ENCODE results near the gene ANKRD53. TPM values are rescaled to one million over a fixed set of nuclear protein-coding genes. Genes with fewer than 3 reads are reported as not detected.
"Not testable (repeated sequence)": the region's sequence is repeated elsewhere in the genome, so short reads cannot be mapped to it uniquely, and the experiment has no call there.

Gene ANKRD53
- total RNA-seq, 2 donors from 2014 or later, result 0.36 to 0.74 TPM

DNA sequence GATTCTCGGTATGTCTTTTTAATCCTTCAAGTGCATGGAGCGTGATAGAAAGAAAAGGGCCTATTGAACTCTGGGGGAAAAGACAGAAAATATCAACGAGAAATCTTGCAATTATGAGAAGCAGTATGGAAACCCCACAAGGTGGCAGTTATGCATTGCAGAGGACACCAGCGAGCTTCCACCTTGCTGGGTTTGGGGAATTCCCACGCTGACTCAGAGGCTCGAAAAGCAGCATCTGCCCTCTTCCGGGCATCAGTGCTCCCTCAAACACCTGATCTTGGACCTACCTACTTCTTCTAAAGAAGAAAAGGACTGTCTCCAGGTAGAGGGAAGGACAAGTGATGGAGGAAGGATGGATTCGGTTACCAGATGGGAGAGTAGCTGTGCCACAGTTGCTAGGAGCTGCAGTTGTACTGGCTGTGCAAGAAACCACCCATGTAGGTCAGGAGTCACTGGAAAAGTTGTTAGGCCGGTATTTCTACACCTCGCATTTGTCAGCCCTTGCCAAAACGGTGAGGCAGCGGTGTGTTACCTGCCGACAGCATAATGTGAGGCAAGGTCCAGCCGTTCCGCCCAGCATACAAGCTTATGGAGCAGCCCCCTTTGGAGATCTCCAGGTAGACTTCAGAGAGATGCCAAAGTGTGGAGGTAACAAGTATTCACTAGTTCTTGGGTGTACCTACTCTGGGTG is 45.3 kb downstream of the ANKRD53 start:
- H3K4me1 ChIP-seq (replicated peaks); H3K27me3 ChIP-seq (replicated peaks; ENCODE audit: insufficient read depth); H3K9me3 ChIP-seq; H3K36me3 ChIP-seq; intact Hi-C loops (cut with DNase I): not testable (repeated sequence)
- peak overlapping the region in 1 of 2 donors; percentile 54 for H3K27ac ChIP-seq
- TF ChIP-seq, protein P1, sequence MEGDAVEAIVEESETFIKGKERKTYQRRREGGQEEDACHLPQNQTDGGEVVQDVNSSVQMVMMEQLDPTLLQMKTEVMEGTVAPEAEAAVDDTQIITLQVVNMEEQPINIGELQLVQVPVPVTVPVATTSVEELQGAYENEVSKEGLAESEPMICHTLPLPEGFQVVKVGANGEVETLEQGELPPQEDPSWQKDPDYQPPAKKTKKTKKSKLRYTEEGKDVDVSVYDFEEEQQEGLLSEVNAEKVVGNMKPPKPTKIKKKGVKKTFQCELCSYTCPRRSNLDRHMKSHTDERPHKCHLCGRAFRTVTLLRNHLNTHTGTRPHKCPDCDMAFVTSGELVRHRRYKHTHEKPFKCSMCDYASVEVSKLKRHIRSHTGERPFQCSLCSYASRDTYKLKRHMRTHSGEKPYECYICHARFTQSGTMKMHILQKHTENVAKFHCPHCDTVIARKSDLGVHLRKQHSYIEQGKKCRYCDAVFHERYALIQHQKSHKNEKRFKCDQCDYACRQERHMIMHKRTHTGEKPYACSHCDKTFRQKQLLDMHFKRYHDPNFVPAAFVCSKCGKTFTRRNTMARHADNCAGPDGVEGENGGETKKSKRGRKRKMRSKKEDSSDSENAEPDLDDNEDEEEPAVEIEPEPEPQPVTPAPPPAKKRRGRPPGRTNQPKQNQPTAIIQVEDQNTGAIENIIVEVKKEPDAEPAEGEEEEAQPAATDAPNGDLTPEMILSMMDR (IDR thresholded peaks at IDR 0.05), result peak in 2 of 4 experiments; percentile 45 to 51
- TF ChIP-seq POLR2AphosphoS5 (IDR thresholded peaks at IDR 0.05), result peak; percentile 85
- DNase-seq (ENCODE audit: low spot score), result peak; percentile 80
- WGBS, result 35% methylated on average over 15 of the region's 15 CpGs
- H3K4me3 ChIP-seq, result peak overlapping the region in 1 of 2 donors; percentile 18

Small RNAs within 50 kb of the gene (small RNA-seq; reads per million reads assigned to genes)
- 0 reads per million in 2 donors for gene RN7SL160P

Other genes starting within 250 kb of the ANKRD53 start
- gene ADD2, start 210.4 kb upstream of the ANKRD53 start, total RNA-seq, result 1 to 10 TPM in 1 of 2 donors, under 1 TPM in 1; 0.32 to 3.1 TPM
- gene FIGLA, start 188.0 kb upstream of the ANKRD53 start, total RNA-seq, result not detected
- gene CLEC4F, start 158.0 kb upstream of the ANKRD53 start, total RNA-seq, result under 1 TPM in 1 of 2 donors, not detected in 1; 0.23 TPM
- gene CD207, start 142.8 kb upstream of the ANKRD53 start, total RNA-seq, result under 1 TPM; 0.23 to 0.28 TPM
- under 1 TPM; 0.18 to 0.97 TPM for gene VAX2, start 78.1 kb upstream of the ANKRD53 start, total RNA-seq
- 1 to 10 TPM in 1 of 2 donors, not detected in 1; 1.2 TPM for gene ATP6V1B1, start 42.7 kb upstream of the ANKRD53 start, total RNA-seq
- 10 to 100 TPM; 41.4 to 45.2 TPM for gene TEX261, start 16.2 kb downstream of the ANKRD53 start, total RNA-seq
- 10 to 100 TPM; 56.4 to 58.5 TPM for gene NAGK, start 90.0 kb downstream of the ANKRD53 start, total RNA-seq
- 10 to 100 TPM; 18.2 to 41.4 TPM for gene MCEE, start 151.6 kb downstream of the ANKRD53 start, total RNA-seq
- 10 to 100 TPM; 20.2 to 25.9 TPM for gene MPHOSPH10, start 152.0 kb downstream of the ANKRD53 start, total RNA-seq
- 10 to 100 TPM in 1 of 2 donors, 1 to 10 TPM in 1; 5.9 to 12.8 TPM for gene PAIP2B, start 248.5 kb downstream of the ANKRD53 start, total RNA-seq